ENCODE measurements around the gene TGFBR2.

- TF ChIP-seq EZH2 (IDR thresholded peaks at IDR 0.05) (no peak), RAD21 (IDR thresholded peaks at IDR 0.05; ENCODE audit: low read depth) (no peak), JUND (IDR thresholded peaks at IDR 0.05) (no peak), CBX3 (IDR thresholded peaks at IDR 0.05; ENCODE audit: low read depth) (no peak), POLR2AphosphoS5 (IDR thresholded peaks at IDR 0.05; ENCODE audit: low read depth, low read length) (no peak)
Observed at GRCh38 chr3:30637310-30638219, 31.2 kb downstream of the TGFBR2 start.
